Stimulated activated CD8-positive, alpha-beta memory T cell treated with anti-CD3 and anti-CD28 coated beads, Interleukin-12 subunit alpha, Interleukin-12 subunit beta, amount 100 ng/mL, for 1 hour (primary cell): ENCODE results near the gene CDCA4.

Source experiments
- DNase-seq: peaks from one replicate; pipeline ENCODE4 v3.0.0-alpha.2; 2020; ENCODE audit warnings: low read depth

Gene CDCA4

GRCh38 chr14:104975481-104976197 lies 45.2 kb downstream of the CDCA4 start:
- no peak for DNase-seq

- no peak for DNase-seq
Observed at GRCh38 chr14:104974665-104975390, 46.1 kb downstream of the CDCA4 start.

- DNase-seq = no peak
Observed at GRCh38 chr14:104974146-104974541, 46.7 kb downstream of the CDCA4 start.

GRCh38 chr14:104973385-104974145 lies 47.3 kb downstream of the CDCA4 start:
- DNase-seq = no peak

GRCh38 chr14:104973135-104973384 lies 47.8 kb downstream of the CDCA4 start:
- no peak for DNase-seq

- DNase-seq = no peak
Observed at GRCh38 chr14:104972301-104973134, 48.4 kb downstream of the CDCA4 start.

GRCh38 chr14:104971447-104972240 lies 49.2 kb downstream of the CDCA4 start:
- DNase-seq = no peak

- DNase-seq = no peak
Observed at GRCh38 chr14:104970231-104971068, 50.4 kb downstream of the CDCA4 start.

GRCh38 chr14:104969741-104970230 lies 51.1 kb downstream of the CDCA4 start:
- no peak for DNase-seq

GRCh38 chr14:104968541-104969401 lies 52.1 kb downstream of the CDCA4 start:
- no peak for DNase-seq

- DNase-seq = no peak
Observed at GRCh38 chr14:104968153-104968527, 52.7 kb downstream of the CDCA4 start.

GRCh38 chr14:104967386-104968152 lies 53.3 kb downstream of the CDCA4 start:
- DNase-seq = no peak

- no peak for DNase-seq
Observed at GRCh38 chr14:104966981-104967385, 53.9 kb downstream of the CDCA4 start.

GRCh38 chr14:104966261-104966865 lies 54.5 kb downstream of the CDCA4 start:
- no peak for DNase-seq

- DNase-seq = no peak
Observed at GRCh38 chr14:104965561-104966231, 55.2 kb downstream of the CDCA4 start.

GRCh38 chr14:104964546-104964945 lies 56.3 kb downstream of the CDCA4 start:
- DNase-seq = no peak
